ENCODE data around the gene CCL14. TPM values are rescaled to one million over a fixed set of nuclear protein-coding genes. Genes with fewer than 3 reads are reported as not detected.

CCL14 gene
- total and polyA plus RNA-seq, 2 of the 13 experiments (the other 11 are each of a cell fraction or from before 2014, with no cell fraction given): 1.1 to 1.7 TPM

GRCh38 chr17:35973333-35974260 lies 12.9 kb downstream of the CCL14 start (continued):
- TF ChIP-seq, protein P1, sequence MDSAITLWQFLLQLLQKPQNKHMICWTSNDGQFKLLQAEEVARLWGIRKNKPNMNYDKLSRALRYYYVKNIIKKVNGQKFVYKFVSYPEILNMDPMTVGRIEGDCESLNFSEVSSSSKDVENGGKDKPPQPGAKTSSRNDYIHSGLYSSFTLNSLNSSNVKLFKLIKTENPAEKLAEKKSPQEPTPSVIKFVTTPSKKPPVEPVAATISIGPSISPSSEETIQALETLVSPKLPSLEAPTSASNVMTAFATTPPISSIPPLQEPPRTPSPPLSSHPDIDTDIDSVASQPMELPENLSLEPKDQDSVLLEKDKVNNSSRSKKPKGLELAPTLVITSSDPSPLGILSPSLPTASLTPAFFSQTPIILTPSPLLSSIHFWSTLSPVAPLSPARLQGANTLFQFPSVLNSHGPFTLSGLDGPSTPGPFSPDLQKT (CRISPR knock-in tag; IDR thresholded peaks at IDR 0.05; ENCODE audit: borderline replicate concordance): no peak
- TF ChIP-seq HIVEP1 (CRISPR knock-in tag; IDR thresholded peaks at IDR 0.05) (peak; percentile 98), BCLAF1 (IDR thresholded peaks at IDR 0.05) (no peak), GLMP (CRISPR knock-in tag; IDR thresholded peaks at IDR 0.05; ENCODE audit: borderline replicate concordance) (no peak), ZNF691 (CRISPR knock-in tag; IDR thresholded peaks at IDR 0.05; ENCODE audit: borderline replicate concordance, low read depth) (peak; percentile 67; the same call in 1 of the 2 replicates), SIN3A (IDR thresholded peaks at IDR 0.05; ENCODE audit: borderline replicate concordance, low read depth, low read length) (peak; percentile 75; the same call in 1 of the 2 replicates), ZNF329 (CRISPR knock-in tag; IDR thresholded peaks at IDR 0.05; ENCODE audit: low read depth) (no peak), CBFB (CRISPR knock-in tag; IDR thresholded peaks at IDR 0.05) (peak; percentile 92), RAD21 (CRISPR knock-in tag; IDR thresholded peaks at IDR 0.05) (no peak), HHEX (CRISPR knock-in tag; IDR thresholded peaks at IDR 0.05) (peak; percentile 87), MTF2 (CRISPR knock-in tag; IDR thresholded peaks at IDR 0.05; ENCODE audit: borderline replicate concordance) (no peak), SCMH1 (CRISPR knock-in tag; IDR thresholded peaks at IDR 0.05; ENCODE audit: borderline replicate concordance) (no peak), NFE2 (CRISPR knock-in tag; IDR thresholded peaks at IDR 0.05) (no peak), AKAP8 (CRISPR knock-in tag; IDR thresholded peaks at IDR 0.05) (peak; percentile 91), SRSF4 (IDR thresholded peaks at IDR 0.05; ENCODE audit: low read depth, low read length, poor library complexity, severe bottlenecking) (no peak), ZSCAN5A (CRISPR knock-in tag; IDR thresholded peaks at IDR 0.05; ENCODE audit: borderline replicate concordance) (peak; percentile 82; the same call in 1 of the 2 replicates), ZBTB34 (CRISPR knock-in tag; IDR thresholded peaks at IDR 0.05) (peak; percentile 95), PITX1 (CRISPR knock-in tag; IDR thresholded peaks at IDR 0.05) (peak; percentile 97), ZNF672 (CRISPR knock-in tag; IDR thresholded peaks at IDR 0.05) (no peak; the same call in 1 of the 2 replicates), MTF1 (CRISPR knock-in tag; IDR thresholded peaks at IDR 0.05) (no peak)
